SK-N-SH treated with all-trans-retinoic acid at 6 μM for 48 hours (cell line): ENCODE measurements around the gene KLHL42.

Experiments used
- ARNTL ChIP-seq: fragments of 450-650 bp; formaldehyde crosslinking; IDR thresholded peaks from 2 replicates; pipeline ENCODE4 v1.5.0; 2020; ENCODE audit warnings: low read depth, mild to moderate bottlenecking, moderate library complexity, borderline replicate concordance
- BACH2 ChIP-seq: fragments of 250-450 bp; sonication (Bioruptor Pico); IDR thresholded peaks from 2 replicates; pipeline ENCODE4 v1.9.0; 2021; ENCODE audit warnings: mild to moderate bottlenecking, borderline replicate concordance
- CREB5 ChIP-seq: fragments of 250-450 bp; sonication (Bioruptor Pico); IDR thresholded peaks from 2 replicates; pipeline ENCODE4 v1.5.1; 2020; ENCODE audit warnings: low read depth, mild to moderate bottlenecking, moderate library complexity
- CSDC2 ChIP-seq: fragments of 250-450 bp; sonication (Bioruptor Pico); IDR thresholded peaks from 2 replicates; pipeline ENCODE4 v1.5.0; 2020; ENCODE audit warnings: mild to moderate bottlenecking, moderate library complexity
- PATZ1 ChIP-seq: fragments of 250-450 bp; sonication (Bioruptor Pico); IDR thresholded peaks from 2 replicates; pipeline ENCODE4 v1.8.0; 2020; ENCODE audit warnings: mild to moderate bottlenecking, moderate library complexity, borderline replicate concordance
- POU6F1 ChIP-seq: fragments of 250-450 bp; sonication (Bioruptor Pico); IDR thresholded peaks from 2 replicates; pipeline ENCODE4 v1.8.0; 2021; ENCODE audit warnings: low read depth, mild to moderate bottlenecking, moderate library complexity, borderline replicate concordance
- ZFP3 ChIP-seq: fragments of 250-450 bp; sonication (Bioruptor Pico); IDR thresholded peaks from 2 replicates; pipeline ENCODE4 v1.5.0; 2020; ENCODE audit warnings: mild to moderate bottlenecking, moderate library complexity
- ZFP30 ChIP-seq: fragments of 450-650 bp; formaldehyde crosslinking; IDR thresholded peaks from 2 replicates; pipeline ENCODE4 v1.5.0; 2022; ENCODE audit warnings: mild to moderate bottlenecking, moderate library complexity
- ZNF70 ChIP-seq: fragments of 450-650 bp; formaldehyde crosslinking; IDR thresholded peaks from 2 replicates; pipeline ENCODE4 v1.5.0; 2020; ENCODE audit warnings: mild to moderate bottlenecking, moderate library complexity

GRCh38 chr12:27845187-27845586 is 65.2 kb downstream of the KLHL42 start:
- TF ChIP-seq CREB5 (CRISPR knock-in tag) (no peak), BACH2 (CRISPR knock-in tag) (no peak), ZFP3 (CRISPR knock-in tag) (no peak), ZNF70 (CRISPR knock-in tag) (no peak), PATZ1 (CRISPR knock-in tag) (no peak), POU6F1 (CRISPR knock-in tag) (no peak), ZFP30 (CRISPR knock-in tag) (no peak), CSDC2 (CRISPR knock-in tag) (no peak), ARNTL (CRISPR knock-in tag) (no peak)
